Measurements from ENCODE around the gene CD300H.

Gene CD300H

DNA sequence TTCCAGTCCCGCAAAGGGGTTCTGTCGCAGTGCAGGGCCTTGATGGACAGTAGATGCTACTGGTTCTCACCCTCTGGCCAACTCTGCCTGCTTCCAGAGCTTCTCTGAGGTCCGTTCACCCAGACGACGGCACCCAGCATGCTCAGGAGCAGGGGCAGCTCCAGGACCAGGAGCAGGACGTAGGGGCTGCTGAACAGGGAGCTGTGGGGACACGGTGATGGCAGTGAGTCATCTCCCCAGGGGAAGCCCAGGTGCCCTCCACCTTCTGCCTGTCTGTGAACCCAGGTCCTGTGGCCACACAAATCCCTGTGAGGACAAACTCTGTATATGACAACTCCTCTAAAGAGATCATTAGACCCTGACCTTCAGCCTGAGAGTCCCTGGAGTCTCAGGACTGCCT is 18.0 kb downstream of the CD300H start:
- Histone ChIP-seq H3K4me3 (no peak overlapping the region), H3K9me3 (ENCODE audit: low read depth, low read length) (no peaks in the 10 kb centered on the region), H3K9ac (ENCODE audit: insufficient read length) (no peak overlapping the region), H3K36me3 (ENCODE audit: insufficient read depth, low read length) (no peaks in the 10 kb centered on the region), H3K27ac (no peak overlapping the region)
- TF ChIP-seq EZH2 (IDR thresholded peaks at IDR 0.05) (no peak), POLR2AphosphoS5 (IDR thresholded peaks at IDR 0.05; ENCODE audit: borderline replicate concordance, low read depth, low read length) (no peak), FOXP2 (optimal IDR thresholded peaks at IDR 0.05; ENCODE audit: control extremely low read depth, extremely low read length, insufficient read depth) (no peak)
- no peak for DNase-seq (ENCODE audit: low read depth, low spot score)

GRCh38 chr17:74547736-74548135 is 19.6 kb downstream of the CD300H start:
- no peak for DNase-seq (ENCODE audit: low read depth, low spot score)
- H3K4me3 ChIP-seq = no peak overlapping the region
- TF ChIP-seq EZH2 (IDR thresholded peaks at IDR 0.05) (no peak), FOXP2 (optimal IDR thresholded peaks at IDR 0.05; ENCODE audit: control extremely low read depth, extremely low read length, insufficient read depth) (no peak), POLR2AphosphoS5 (IDR thresholded peaks at IDR 0.05; ENCODE audit: borderline replicate concordance, low read depth, low read length) (no peak)
- no peaks in the 10 kb centered on the region for H3K36me3 ChIP-seq (ENCODE audit: insufficient read depth, low read length)
- H3K9me3 ChIP-seq (ENCODE audit: low read depth, low read length) = no peaks in the 10 kb centered on the region
- no peak overlapping the region for H3K27ac ChIP-seq
- no peak overlapping the region for H3K9ac ChIP-seq (ENCODE audit: insufficient read length)

DNA sequence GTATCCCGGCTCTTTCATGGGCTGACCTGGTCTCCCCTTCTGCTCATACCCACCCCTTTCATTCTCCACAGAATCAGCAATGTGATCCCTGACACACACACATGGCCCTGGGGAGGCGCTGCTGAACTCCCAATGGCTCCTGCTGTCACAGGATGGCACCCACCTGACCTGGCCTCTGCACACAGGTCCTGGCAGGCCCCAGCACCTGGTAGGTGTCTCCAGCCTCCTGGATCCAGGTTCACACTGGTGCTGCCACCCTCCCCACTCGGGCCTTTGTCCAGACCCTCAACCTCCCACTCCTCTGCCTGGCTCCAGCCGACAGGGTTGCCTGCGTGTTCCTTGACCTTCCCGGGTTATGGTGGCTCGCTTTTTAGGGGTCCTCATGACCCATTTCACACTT is 20.0 kb downstream of the CD300H start:
- no peak for DNase-seq (ENCODE audit: low read depth, low spot score)
- no peaks in the 10 kb centered on the region for H3K36me3 ChIP-seq (ENCODE audit: insufficient read depth, low read length)
- TF ChIP-seq FOXP2 (optimal IDR thresholded peaks at IDR 0.05; ENCODE audit: control extremely low read depth, extremely low read length, insufficient read depth) (no peak), EZH2 (IDR thresholded peaks at IDR 0.05) (no peak), POLR2AphosphoS5 (IDR thresholded peaks at IDR 0.05; ENCODE audit: borderline replicate concordance, low read depth, low read length) (no peak)
- no peak overlapping the region for H3K9ac ChIP-seq (ENCODE audit: insufficient read length)
- H3K27ac ChIP-seq = no peak overlapping the region
- no peak overlapping the region for H3K4me3 ChIP-seq
- no peaks in the 10 kb centered on the region for H3K9me3 ChIP-seq (ENCODE audit: low read depth, low read length)

- Histone ChIP-seq H3K9ac (ENCODE audit: insufficient read length) (no peak overlapping the region), H3K36me3 (ENCODE audit: insufficient read depth, low read length) (no peaks in the 10 kb centered on the region), H3K9me3 (ENCODE audit: low read depth, low read length) (no peaks in the 10 kb centered on the region), H3K27ac (no peak overlapping the region), H3K4me3 (no peak overlapping the region)
- TF ChIP-seq POLR2AphosphoS5 (IDR thresholded peaks at IDR 0.05; ENCODE audit: borderline replicate concordance, low read depth, low read length) = no peak
- TF ChIP-seq EZH2 (IDR thresholded peaks at IDR 0.05) = no peak
- TF ChIP-seq FOXP2 (optimal IDR thresholded peaks at IDR 0.05; ENCODE audit: control extremely low read depth, extremely low read length, insufficient read depth) = no peak
- no peak for DNase-seq (ENCODE audit: low read depth, low spot score)
Measured at GRCh38 chr17:74546586-74546985, 20.7 kb downstream of the CD300H start.

DNA sequence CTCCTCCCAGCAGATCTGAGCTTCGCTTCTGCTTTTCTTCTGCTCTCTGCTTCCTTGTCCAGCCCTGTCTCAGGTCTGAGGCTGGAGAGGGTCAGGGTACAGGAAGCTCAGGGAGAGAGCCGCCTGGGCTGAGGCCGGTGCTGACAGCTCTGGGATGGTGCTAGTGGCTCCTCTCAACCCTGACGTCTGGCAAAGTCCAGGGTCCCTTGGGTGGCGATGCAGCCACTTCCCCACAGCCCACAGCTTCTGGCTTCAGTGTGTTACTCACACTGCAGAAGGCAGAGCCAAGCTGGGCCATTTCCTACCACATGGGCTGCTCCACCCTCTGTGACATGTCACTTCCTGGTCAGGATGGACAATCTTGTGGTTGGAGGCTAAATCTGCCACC is 21.5 kb downstream of the CD300H start, which contains the start of gene CD300C:
CD300C (minus strand) TSS at position 273 of the 388 bp plus-strand sequence. CDS start 333 bp downstream, outside the sequence.
- no peaks in the 10 kb centered on the region for H3K36me3 ChIP-seq (ENCODE audit: insufficient read depth, low read length)
- TF ChIP-seq FOXP2 (optimal IDR thresholded peaks at IDR 0.05; ENCODE audit: control extremely low read depth, extremely low read length, insufficient read depth) (no peak), POLR2AphosphoS5 (IDR thresholded peaks at IDR 0.05; ENCODE audit: borderline replicate concordance, low read depth, low read length) (no peak), EZH2 (IDR thresholded peaks at IDR 0.05) (no peak)
- DNase-seq (ENCODE audit: low read depth, low spot score) = no peak
- H3K27ac ChIP-seq = no peak within 1 kb of the TSS
- no peak within 1 kb of the TSS for H3K4me3 ChIP-seq
- no peak within 1 kb of the TSS for H3K9ac ChIP-seq (ENCODE audit: insufficient read length)
- no peaks in the 10 kb centered on the region for H3K9me3 ChIP-seq (ENCODE audit: low read depth, low read length)

DNA sequence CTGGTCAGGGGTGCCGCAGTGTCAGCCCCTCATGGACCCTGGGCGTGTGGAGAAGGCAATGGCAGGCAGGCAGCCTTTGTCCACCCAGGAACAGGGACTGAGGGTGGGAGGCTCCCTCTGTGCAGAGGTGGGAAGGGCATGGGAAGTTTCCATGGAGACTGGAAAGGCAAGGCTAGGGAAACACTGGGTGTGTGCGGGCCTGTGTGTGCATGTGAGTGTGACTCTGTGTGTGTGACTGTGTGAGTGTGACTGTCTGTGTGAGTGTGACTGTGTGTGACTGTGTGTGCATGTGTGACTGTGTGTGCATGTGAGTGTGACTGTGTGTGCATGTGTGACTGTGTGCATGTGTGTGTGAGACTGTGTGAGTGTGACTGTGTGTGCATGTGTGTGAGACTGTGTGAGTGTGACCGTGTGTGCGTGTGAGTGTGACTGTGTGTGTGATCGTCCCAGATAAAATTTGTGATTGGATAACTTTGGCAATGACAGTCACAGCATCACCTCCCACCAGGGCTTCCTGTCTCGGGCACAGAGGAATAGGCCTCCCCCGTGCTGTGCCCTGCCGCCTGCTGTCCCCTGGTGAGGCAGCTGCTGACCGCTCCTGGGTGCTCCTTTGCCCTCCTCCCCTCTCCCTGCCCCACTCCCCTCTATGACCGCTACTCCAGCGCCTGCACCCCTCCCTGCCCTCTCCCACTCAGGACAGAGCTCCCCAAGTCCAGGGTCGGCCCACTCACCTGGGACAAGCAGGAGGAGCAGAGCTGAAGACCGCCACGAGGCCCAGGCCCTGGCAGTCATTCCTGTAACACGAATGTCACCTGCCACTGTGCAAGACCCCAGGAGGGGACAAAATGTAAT is 22.1 kb downstream of the CD300H start:
- no peak overlapping the region for H3K4me3 ChIP-seq
- H3K9ac ChIP-seq (ENCODE audit: insufficient read length) = no peak overlapping the region
- H3K36me3 ChIP-seq (ENCODE audit: insufficient read depth, low read length) = no peaks in the 10 kb centered on the region
- H3K27ac ChIP-seq = no peak overlapping the region
- no peaks in the 10 kb centered on the region for H3K9me3 ChIP-seq (ENCODE audit: low read depth, low read length)
- DNase-seq (ENCODE audit: low read depth, low spot score) = no peak
- TF ChIP-seq FOXP2 (optimal IDR thresholded peaks at IDR 0.05; ENCODE audit: control extremely low read depth, extremely low read length, insufficient read depth) (no peak), POLR2AphosphoS5 (IDR thresholded peaks at IDR 0.05; ENCODE audit: borderline replicate concordance, low read depth, low read length) (no peak), EZH2 (IDR thresholded peaks at IDR 0.05) (no peak)

GRCh38 chr17:74543891-74544760 is 23.2 kb downstream of the CD300H start:
- Histone ChIP-seq H3K9me3 (ENCODE audit: low read depth, low read length) (no peaks in the 10 kb centered on the region), H3K27ac (no peak overlapping the region), H3K36me3 (ENCODE audit: insufficient read depth, low read length) (no peaks in the 10 kb centered on the region), H3K4me3 (no peak overlapping the region), H3K9ac (ENCODE audit: insufficient read length) (no peak overlapping the region)
- DNase-seq (ENCODE audit: low read depth, low spot score) = no peak
- TF ChIP-seq POLR2AphosphoS5 (IDR thresholded peaks at IDR 0.05; ENCODE audit: borderline replicate concordance, low read depth, low read length) = no peak
- no peak for TF ChIP-seq FOXP2 (optimal IDR thresholded peaks at IDR 0.05; ENCODE audit: control extremely low read depth, extremely low read length, insufficient read depth)
- TF ChIP-seq EZH2 (IDR thresholded peaks at IDR 0.05) = no peak

- H3K9ac ChIP-seq (ENCODE audit: insufficient read length) = no peak overlapping the region
- no peaks in the 10 kb centered on the region for H3K9me3 ChIP-seq (ENCODE audit: low read depth, low read length)
- TF ChIP-seq POLR2AphosphoS5 (IDR thresholded peaks at IDR 0.05; ENCODE audit: borderline replicate concordance, low read depth, low read length) (no peak), FOXP2 (optimal IDR thresholded peaks at IDR 0.05; ENCODE audit: control extremely low read depth, extremely low read length, insufficient read depth) (no peak), EZH2 (IDR thresholded peaks at IDR 0.05) (no peak)
- no peaks in the 10 kb centered on the region for H3K36me3 ChIP-seq (ENCODE audit: insufficient read depth, low read length)
- no peak for DNase-seq (ENCODE audit: low read depth, low spot score)
- no peak overlapping the region for H3K4me3 ChIP-seq
- H3K27ac ChIP-seq = no peak overlapping the region
Measured at GRCh38 chr17:74543406-74543805, 23.9 kb downstream of the CD300H start.
